ENCODE data around the gene PFKFB3. TPM values are rescaled to one million over a fixed set of nuclear protein-coding genes. Genes with fewer than 3 reads are reported as not detected.

The PFKFB3 gene
- total and polyA plus RNA-seq, 9 of the 15 experiments (the other 6 are each of a cell fraction or from before 2014, with no cell fraction given), result 0.46 to 21.6 (median 7.8) TPM

DNA sequence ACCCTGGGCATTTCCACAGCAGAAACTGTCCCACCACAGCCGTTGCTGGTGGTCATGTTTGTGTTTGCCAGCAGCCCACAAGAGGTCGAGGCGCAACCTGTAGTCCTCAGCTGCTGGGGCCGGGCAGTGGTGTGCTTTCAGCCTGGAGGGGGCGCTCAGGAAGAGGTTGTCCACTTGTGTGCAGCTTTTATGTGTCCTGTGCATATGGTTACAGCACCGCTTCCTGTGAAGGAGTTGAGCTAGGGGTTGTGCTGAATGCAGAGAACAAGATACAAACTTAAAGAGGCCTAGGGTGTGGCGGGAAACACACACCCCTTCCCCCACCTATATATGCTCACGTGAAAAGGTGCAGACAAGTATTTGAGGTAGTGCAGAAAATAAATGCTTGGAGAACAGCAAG is 29.5 kb upstream of the PFKFB3 start (continued):
- TF ChIP-seq, protein P1, sequence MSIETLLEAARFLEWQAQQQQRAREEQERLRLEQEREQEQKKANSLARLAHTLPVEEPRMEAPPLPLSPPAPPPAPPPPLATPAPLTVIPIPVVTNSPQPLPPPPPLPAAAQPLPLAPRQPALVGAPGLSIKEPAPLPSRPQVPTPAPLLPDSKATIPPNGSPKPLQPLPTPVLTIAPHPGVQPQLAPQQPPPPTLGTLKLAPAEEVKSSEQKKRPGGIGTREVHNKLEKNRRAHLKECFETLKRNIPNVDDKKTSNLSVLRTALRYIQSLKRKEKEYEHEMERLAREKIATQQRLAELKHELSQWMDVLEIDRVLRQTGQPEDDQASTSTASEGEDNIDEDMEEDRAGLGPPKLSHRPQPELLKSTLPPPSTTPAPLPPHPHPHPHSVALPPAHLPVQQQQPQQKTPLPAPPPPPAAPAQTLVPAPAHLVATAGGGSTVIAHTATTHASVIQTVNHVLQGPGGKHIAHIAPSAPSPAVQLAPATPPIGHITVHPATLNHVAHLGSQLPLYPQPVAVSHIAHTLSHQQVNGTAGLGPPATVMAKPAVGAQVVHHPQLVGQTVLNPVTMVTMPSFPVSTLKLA (conservative IDR thresholded peaks at IDR 0.05), result no peak
- TF ChIP-seq NRF1 (conservative IDR thresholded peaks at IDR 0.05 in 1 of 2, IDR thresholded peaks at IDR 0.05 in 1 of 2) (no peak), CBX3 (IDR thresholded peaks at IDR 0.05; ENCODE audit: borderline replicate concordance in 1 of 2, low read length in 2 of 2) (no peak), ZNF347 (CRISPR knock-in tag; IDR thresholded peaks at IDR 0.05; ENCODE audit: low read depth) (no peak), PHB2 (IDR thresholded peaks at IDR 0.05; ENCODE audit: low read depth) (no peak), FOXM1 (IDR thresholded peaks at IDR 0.05; ENCODE audit: low read depth) (no peak), FOXM1 (CRISPR knock-in tag; IDR thresholded peaks at IDR 0.05; ENCODE audit: low read depth) (no peak), MECOM (CRISPR knock-in tag; IDR thresholded peaks at IDR 0.05) (no peak), NCOA1 (IDR thresholded peaks at IDR 0.05; ENCODE audit: low read depth) (no peak), XRCC5 (IDR thresholded peaks at IDR 0.05; ENCODE audit: low read depth, low read length) (no peak), ZNF507 (tag; conservative IDR thresholded peaks at IDR 0.05) (no peak), HDAC2 (IDR thresholded peaks at IDR 0.05) (no peak), SLC30A9 (CRISPR knock-in tag; IDR thresholded peaks at IDR 0.05) (no peak), MAZ (CRISPR knock-in tag; conservative IDR thresholded peaks at IDR 0.05 in 1 of 2, IDR thresholded peaks at IDR 0.05 in 1 of 2) (no peak), ZNF121 (CRISPR knock-in tag; conservative IDR thresholded peaks at IDR 0.05) (no peak)
- TF ChIP-seq, protein P2, sequence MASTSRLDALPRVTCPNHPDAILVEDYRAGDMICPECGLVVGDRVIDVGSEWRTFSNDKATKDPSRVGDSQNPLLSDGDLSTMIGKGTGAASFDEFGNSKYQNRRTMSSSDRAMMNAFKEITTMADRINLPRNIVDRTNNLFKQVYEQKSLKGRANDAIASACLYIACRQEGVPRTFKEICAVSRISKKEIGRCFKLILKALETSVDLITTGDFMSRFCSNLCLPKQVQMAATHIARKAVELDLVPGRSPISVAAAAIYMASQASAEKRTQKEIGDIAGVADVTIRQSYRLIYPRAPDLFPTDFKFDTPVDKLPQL (IDR thresholded peaks at IDR 0.05; ENCODE audit: extremely low read depth, insufficient read length), result no peak
- TF ChIP-seq, protein P3, sequence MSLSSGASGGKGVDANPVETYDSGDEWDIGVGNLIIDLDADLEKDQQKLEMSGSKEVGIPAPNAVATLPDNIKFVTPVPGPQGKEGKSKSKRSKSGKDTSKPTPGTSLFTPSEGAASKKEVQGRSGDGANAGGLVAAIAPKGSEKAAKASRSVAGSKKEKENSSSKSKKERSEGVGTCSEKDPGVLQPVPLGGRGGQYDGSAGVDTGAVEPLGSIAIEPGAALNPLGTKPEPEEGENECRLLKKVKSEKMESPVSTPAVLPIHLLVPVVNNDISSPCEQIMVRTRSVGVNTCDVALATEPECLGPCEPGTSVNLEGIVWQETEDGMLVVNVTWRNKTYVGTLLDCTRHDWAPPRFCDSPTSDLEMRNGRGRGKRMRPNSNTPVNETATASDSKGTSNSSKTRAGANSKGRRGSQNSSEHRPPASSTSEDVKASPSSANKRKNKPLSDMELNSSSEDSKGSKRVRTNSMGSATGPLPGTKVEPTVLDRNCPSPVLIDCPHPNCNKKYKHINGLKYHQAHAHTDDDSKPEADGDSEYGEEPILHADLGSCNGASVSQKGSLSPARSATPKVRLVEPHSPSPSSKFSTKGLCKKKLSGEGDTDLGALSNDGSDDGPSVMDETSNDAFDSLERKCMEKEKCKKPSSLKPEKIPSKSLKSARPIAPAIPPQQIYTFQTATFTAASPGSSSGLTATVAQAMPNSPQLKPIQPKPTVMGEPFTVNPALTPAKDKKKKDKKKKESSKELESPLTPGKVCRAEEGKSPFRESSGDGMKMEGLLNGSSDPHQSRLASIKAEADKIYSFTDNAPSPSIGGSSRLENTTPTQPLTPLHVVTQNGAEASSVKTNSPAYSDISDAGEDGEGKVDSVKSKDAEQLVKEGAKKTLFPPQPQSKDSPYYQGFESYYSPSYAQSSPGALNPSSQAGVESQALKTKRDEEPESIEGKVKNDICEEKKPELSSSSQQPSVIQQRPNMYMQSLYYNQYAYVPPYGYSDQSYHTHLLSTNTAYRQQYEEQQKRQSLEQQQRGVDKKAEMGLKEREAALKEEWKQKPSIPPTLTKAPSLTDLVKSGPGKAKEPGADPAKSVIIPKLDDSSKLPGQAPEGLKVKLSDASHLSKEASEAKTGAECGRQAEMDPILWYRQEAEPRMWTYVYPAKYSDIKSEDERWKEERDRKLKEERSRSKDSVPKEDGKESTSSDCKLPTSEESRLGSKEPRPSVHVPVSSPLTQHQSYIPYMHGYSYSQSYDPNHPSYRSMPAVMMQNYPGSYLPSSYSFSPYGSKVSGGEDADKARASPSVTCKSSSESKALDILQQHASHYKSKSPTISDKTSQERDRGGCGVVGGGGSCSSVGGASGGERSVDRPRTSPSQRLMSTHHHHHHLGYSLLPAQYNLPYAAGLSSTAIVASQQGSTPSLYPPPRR (CRISPR knock-in tag; IDR thresholded peaks at IDR 0.05; ENCODE audit: borderline replicate concordance), result no peak
- TF ChIP-seq, protein P4, sequence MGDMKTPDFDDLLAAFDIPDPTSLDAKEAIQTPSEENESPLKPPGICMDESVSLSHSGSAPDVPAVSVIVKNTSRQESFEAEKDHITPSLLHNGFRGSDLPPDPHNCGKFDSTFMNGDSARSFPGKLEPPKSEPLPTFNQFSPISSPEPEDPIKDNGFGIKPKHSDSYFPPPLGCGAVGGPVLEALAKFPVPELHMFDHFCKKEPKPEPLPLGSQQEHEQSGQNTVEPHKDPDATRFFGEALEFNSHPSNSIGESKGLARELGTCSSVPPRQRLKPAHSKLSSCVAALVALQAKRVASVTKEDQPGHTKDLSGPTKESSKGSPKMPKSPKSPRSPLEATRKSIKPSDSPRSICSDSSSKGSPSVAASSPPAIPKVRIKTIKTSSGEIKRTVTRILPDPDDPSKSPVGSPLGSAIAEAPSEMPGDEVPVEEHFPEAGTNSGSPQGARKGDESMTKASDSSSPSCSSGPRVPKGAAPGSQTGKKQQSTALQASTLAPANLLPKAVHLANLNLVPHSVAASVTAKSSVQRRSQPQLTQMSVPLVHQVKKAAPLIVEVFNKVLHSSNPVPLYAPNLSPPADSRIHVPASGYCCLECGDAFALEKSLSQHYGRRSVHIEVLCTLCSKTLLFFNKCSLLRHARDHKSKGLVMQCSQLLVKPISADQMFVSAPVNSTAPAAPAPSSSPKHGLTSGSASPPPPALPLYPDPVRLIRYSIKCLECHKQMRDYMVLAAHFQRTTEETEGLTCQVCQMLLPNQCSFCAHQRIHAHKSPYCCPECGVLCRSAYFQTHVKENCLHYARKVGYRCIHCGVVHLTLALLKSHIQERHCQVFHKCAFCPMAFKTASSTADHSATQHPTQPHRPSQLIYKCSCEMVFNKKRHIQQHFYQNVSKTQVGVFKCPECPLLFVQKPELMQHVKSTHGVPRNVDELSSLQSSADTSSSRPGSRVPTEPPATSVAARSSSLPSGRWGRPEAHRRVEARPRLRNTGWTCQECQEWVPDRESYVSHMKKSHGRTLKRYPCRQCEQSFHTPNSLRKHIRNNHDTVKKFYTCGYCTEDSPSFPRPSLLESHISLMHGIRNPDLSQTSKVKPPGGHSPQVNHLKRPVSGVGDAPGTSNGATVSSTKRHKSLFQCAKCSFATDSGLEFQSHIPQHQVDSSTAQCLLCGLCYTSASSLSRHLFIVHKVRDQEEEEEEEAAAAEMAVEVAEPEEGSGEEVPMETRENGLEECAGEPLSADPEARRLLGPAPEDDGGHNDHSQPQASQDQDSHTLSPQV (IDR thresholded peaks at IDR 0.05), result 0 out of 2 replicates have a peak, but pooled peaks have one; percentile 22
